SK-N-SH treated with all-trans-retinoic acid at 6 μM for 48 hours (cell line): ENCODE data around the gene PTP4A2.

Experiments
- ATAC-seq: fragments of 200-7000 bp; cut with Tn5 transposase; 3 replicates; pipeline ENCODE4 v1.9.1; 2020; ENCODE audit warnings: mild to moderate bottlenecking, moderate library complexity
- BACH2 ChIP-seq: fragments of 250-450 bp; sonication (Bioruptor Pico); IDR thresholded peaks from 2 replicates; pipeline ENCODE4 v1.9.0; 2021; ENCODE audit warnings: mild to moderate bottlenecking, borderline replicate concordance
- CREB5 ChIP-seq: fragments of 250-450 bp; sonication (Bioruptor Pico); IDR thresholded peaks from 2 replicates; pipeline ENCODE4 v1.5.1; 2020; ENCODE audit warnings: low read depth, mild to moderate bottlenecking, moderate library complexity
- CSDC2 ChIP-seq: fragments of 250-450 bp; sonication (Bioruptor Pico); IDR thresholded peaks from 2 replicates; pipeline ENCODE4 v1.5.0; 2020; ENCODE audit warnings: mild to moderate bottlenecking, moderate library complexity
- ESRRG ChIP-seq: fragments of 250-450 bp; sonication (Bioruptor Pico); IDR thresholded peaks from 2 replicates; pipeline ENCODE4 v1.6.1; 2021; ENCODE audit warnings: mild to moderate bottlenecking
- GLIS3 ChIP-seq: fragments of 250-450 bp; sonication (Bioruptor Pico); IDR thresholded peaks from 2 replicates; pipeline ENCODE4 v1.5.0; 2020; ENCODE audit warnings: mild to moderate bottlenecking, moderate library complexity
- ISL1 ChIP-seq: fragments of 250-450 bp; sonication (Bioruptor Pico); IDR thresholded peaks from 2 replicates; pipeline ENCODE4 v2.1.2; 2022; ENCODE audit warnings: mild to moderate bottlenecking, moderate library complexity
- OSR1 ChIP-seq: fragments of 250-450 bp; sonication (Bioruptor Pico); IDR thresholded peaks from 2 replicates; pipeline ENCODE4 v1.8.0; 2022; ENCODE audit warnings: moderate library complexity, mild to moderate bottlenecking, inconsistent platforms
- PATZ1 ChIP-seq: fragments of 250-450 bp; sonication (Bioruptor Pico); IDR thresholded peaks from 2 replicates; pipeline ENCODE4 v1.8.0; 2020; ENCODE audit warnings: mild to moderate bottlenecking, moderate library complexity, borderline replicate concordance
- PPARA ChIP-seq: fragments of 250-450 bp; sonication (Bioruptor Pico); IDR thresholded peaks from 2 replicates; pipeline ENCODE4 v1.5.0; 2020; ENCODE audit warnings: mild to moderate bottlenecking, borderline replicate concordance
- RARB ChIP-seq: fragments of 250-450 bp; sonication (Bioruptor Pico); IDR thresholded peaks from 2 replicates; pipeline ENCODE4 v1.8.0; 2021; ENCODE audit warnings: mild to moderate bottlenecking, moderate library complexity
- SNAI2 ChIP-seq: fragments of 250-450 bp; sonication (Bioruptor Pico); IDR thresholded peaks from 2 replicates; pipeline ENCODE4 v1.5.0; 2020; ENCODE audit warnings: mild to moderate bottlenecking, moderate library complexity
- TCF4 ChIP-seq: fragments of 250-450 bp; sonication (Bioruptor Pico); IDR thresholded peaks from 2 replicates; pipeline ENCODE4 v1.8.0; 2021; ENCODE audit warnings: mild to moderate bottlenecking, moderate library complexity, borderline replicate concordance
- TOX ChIP-seq: fragments of 250-450 bp; sonication (Bioruptor Pico); IDR thresholded peaks from 2 replicates; pipeline ENCODE4 v1.8.0; 2021; ENCODE audit warnings: mild to moderate bottlenecking, moderate library complexity, borderline replicate concordance
- TSHZ2 ChIP-seq: fragments of 250-450 bp; sonication (Bioruptor Pico); IDR thresholded peaks from 2 replicates; pipeline ENCODE4 v1.5.0; 2020; ENCODE audit warnings: mild to moderate bottlenecking, moderate library complexity
- ZC3H10 ChIP-seq: fragments of 250-450 bp; sonication (Bioruptor Pico); IDR thresholded peaks from 2 replicates; pipeline ENCODE4 v1.5.1; 2021; ENCODE audit warnings: mild to moderate bottlenecking, moderate library complexity
- ZFP3 ChIP-seq: fragments of 250-450 bp; sonication (Bioruptor Pico); IDR thresholded peaks from 2 replicates; pipeline ENCODE4 v1.5.0; 2020; ENCODE audit warnings: mild to moderate bottlenecking, moderate library complexity
- ZFP30 ChIP-seq: fragments of 450-650 bp; formaldehyde crosslinking; IDR thresholded peaks from 2 replicates; pipeline ENCODE4 v1.5.0; 2022; ENCODE audit warnings: mild to moderate bottlenecking, moderate library complexity
- ZNF565 ChIP-seq: fragments of 450-650 bp; formaldehyde crosslinking; conservative IDR thresholded peaks from 2 replicates; pipeline ENCODE4 v1.5.0; 2020; ENCODE audit warnings: low read depth, mild to moderate bottlenecking, moderate library complexity
- ZNF70 ChIP-seq: fragments of 450-650 bp; formaldehyde crosslinking; IDR thresholded peaks from 2 replicates; pipeline ENCODE4 v1.5.0; 2020; ENCODE audit warnings: mild to moderate bottlenecking, moderate library complexity

The PTP4A2 gene

GRCh38 chr1:31865728-31866449 lies 72.3 kb downstream of the PTP4A2 start:
- ATAC-seq, result no peak
- TF ChIP-seq TCF4 (CRISPR knock-in tag) (no peak), ZNF70 (CRISPR knock-in tag) (no peak), SNAI2 (CRISPR knock-in tag) (no peak), ZFP30 (CRISPR knock-in tag) (no peak), PATZ1 (CRISPR knock-in tag) (no peak), ESRRG (CRISPR knock-in tag) (no peak), ZNF565 (no peak), OSR1 (CRISPR knock-in tag) (no peak)

- TF ChIP-seq CSDC2 (CRISPR knock-in tag) (no peak), PATZ1 (CRISPR knock-in tag) (no peak), ESRRG (CRISPR knock-in tag) (no peak), ZFP3 (CRISPR knock-in tag) (no peak), ISL1 (CRISPR knock-in tag) (no peak), BACH2 (no peak), ZFP30 (CRISPR knock-in tag) (no peak), ZC3H10 (CRISPR knock-in tag) (no peak), PPARA (CRISPR knock-in tag) (no peak)
- ATAC-seq, result no peak
These were observed 76.1 kb downstream of the PTP4A2 start for GRCh38 chr1:31862071-31862470.

- ATAC-seq, result no peak
- TF ChIP-seq PATZ1 (CRISPR knock-in tag) (no peak), TOX (CRISPR knock-in tag) (no peak)
These were observed 76.8 kb downstream of the PTP4A2 start for GRCh38 chr1:31861346-31861745.

GRCh38 chr1:31860581-31860980 lies 77.6 kb downstream of the PTP4A2 start:
- ATAC-seq, result no peak
- TF ChIP-seq CREB5 (CRISPR knock-in tag) (no peak), TOX (CRISPR knock-in tag) (no peak), TSHZ2 (no peak), ESRRG (CRISPR knock-in tag) (no peak), CSDC2 (CRISPR knock-in tag) (no peak), RARB (no peak), TCF4 (CRISPR knock-in tag) (no peak), BACH2 (no peak), GLIS3 (CRISPR knock-in tag) (no peak), SNAI2 (CRISPR knock-in tag) (no peak), PPARA (CRISPR knock-in tag) (no peak), PATZ1 (CRISPR knock-in tag) (no peak)
